ENCODE measurements around the gene H2BK1. TPM values are rescaled to one million over a fixed set of nuclear protein-coding genes. Genes with fewer than 3 reads are reported as not detected.

H2BK1 gene
- total RNA-seq, 1 experiment from 2014 or later: 0.69 TPM

DNA sequence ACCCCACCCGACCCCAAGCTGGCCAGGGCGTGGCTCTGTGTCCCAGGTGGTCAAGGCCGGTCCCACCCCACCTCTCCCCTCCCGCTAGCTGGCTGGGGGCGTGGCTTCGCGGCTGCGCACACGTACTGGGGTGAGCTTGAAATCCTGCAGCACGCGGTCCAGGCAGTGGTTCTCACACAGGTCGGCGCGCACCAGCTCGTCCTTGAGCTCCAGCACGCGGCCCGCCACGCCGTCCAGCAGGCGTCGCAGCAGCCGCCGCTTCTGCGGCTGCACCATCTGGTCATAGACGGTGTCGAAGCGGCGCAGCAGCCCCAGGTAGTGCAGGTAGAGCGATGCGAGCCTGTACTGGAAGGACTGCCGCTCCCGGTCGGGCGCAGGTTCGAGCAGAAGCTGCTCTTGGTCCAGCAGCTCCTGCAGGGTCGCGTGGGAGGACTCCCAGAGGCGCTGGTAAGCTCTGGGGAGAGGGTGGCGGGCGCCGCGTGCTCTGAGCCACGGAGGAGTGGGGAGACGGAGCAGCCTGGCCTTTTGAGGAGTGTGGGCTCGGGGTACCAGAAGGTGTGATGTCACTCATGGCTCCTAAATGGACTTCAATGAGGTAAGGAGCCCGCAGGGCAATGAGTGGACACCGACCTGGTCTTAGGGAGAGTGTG is 5.8 kb downstream of the H2BK1 start:
- CTCF ChIA-PET: no interaction called here
- RAD21 ChIA-PET (ENCODE audit: low non-redundant PET in 1 of 2, low total read pairs in 2 of 2, uncharacterized antibody in 2 of 2, unreplicated experiment in 2 of 2): no interaction called here
- no peaks in the 10 kb centered on the region for H3K79me2 ChIP-seq (ENCODE audit: insufficient read depth, low read length)
- H4K20me1 ChIP-seq (ENCODE audit: insufficient read depth): no peaks in the 10 kb centered on the region
- H2AFZ ChIP-seq (ENCODE audit: low read depth, low read length, poor library complexity, severe bottlenecking): no peak overlapping the region
- no peak overlapping the region for H3K27ac ChIP-seq (ENCODE audit: low read depth, low read length)
- no peaks in the 10 kb centered on the region for H3K36me3 ChIP-seq (ENCODE audit: control insufficient read depth in 1 of 2, insufficient read depth in 2 of 2, low read length in 2 of 2)
- ATAC-seq: no peak
- H3K9me2 ChIP-seq (ENCODE audit: insufficient read depth): no peaks in the 10 kb centered on the region
- 0 out of 2 replicates have a peak, but pooled peaks cover 6% of the 10 kb centered on the region for H3K27me3 ChIP-seq (ENCODE audit: insufficient read depth, low read length)
- no peak for DNase-seq (ENCODE audit: low read depth, low spot score)
- BruUV-seq (replicated peaks): no TSS peak
- no peak overlapping the region for H3K4me2 ChIP-seq (ENCODE audit: low read length)
- H3K9me3 ChIP-seq (ENCODE audit: control insufficient read depth in 1 of 2, insufficient read depth in 1 of 2, low read depth in 1 of 2, low read length in 2 of 2): no peaks in the 10 kb centered on the region
- POLR2A ChIA-PET: no interaction called here
- no peaks in the 10 kb centered on the region for H3K4me1 ChIP-seq (ENCODE audit: control insufficient read depth in 1 of 2, insufficient read depth in 2 of 2, low read length in 2 of 2)
- no peak overlapping the region for H3K9ac ChIP-seq (ENCODE audit: low read length)
- TF ChIP-seq EZH2 (IDR thresholded peaks at IDR 0.05) (no peak), SRF (IDR thresholded peaks at IDR 0.05; ENCODE audit: low read depth) (no peak), ZFX (IDR thresholded peaks at IDR 0.05) (no peak), CBX3 (IDR thresholded peaks at IDR 0.05; ENCODE audit: low read depth) (no peak), CEBPB (IDR thresholded peaks at IDR 0.05; ENCODE audit: low read depth) (no peak), SIN3A (IDR thresholded peaks at IDR 0.05; ENCODE audit: low read depth) (no peak), RAD21 (IDR thresholded peaks at IDR 0.05; ENCODE audit: low read depth) (no peak), JUND (IDR thresholded peaks at IDR 0.05) (no peak), EGR1 (IDR thresholded peaks at IDR 0.05; ENCODE audit: low read depth) (no peak), ELF1 (IDR thresholded peaks at IDR 0.05; ENCODE audit: borderline replicate concordance, low read depth) (no peak), SP1 (IDR thresholded peaks at IDR 0.05; ENCODE audit: low read depth) (no peak), YY1 (IDR thresholded peaks at IDR 0.05; ENCODE audit: extremely low read depth, insufficient replicate concordance, low read depth, low read length) (no peak), POLR2AphosphoS5 (IDR thresholded peaks at IDR 0.05; ENCODE audit: low read depth, low read length) (no peak), EZH2phosphoT487 (IDR thresholded peaks at IDR 0.05; ENCODE audit: borderline replicate concordance) (no peak), FOSL1 (IDR thresholded peaks at IDR 0.05; ENCODE audit: low read depth) (no peak), ZNF274 (IDR thresholded peaks at IDR 0.05; ENCODE audit: low read depth, low read length) (no peak)
- TF ChIP-seq, protein P1, sequence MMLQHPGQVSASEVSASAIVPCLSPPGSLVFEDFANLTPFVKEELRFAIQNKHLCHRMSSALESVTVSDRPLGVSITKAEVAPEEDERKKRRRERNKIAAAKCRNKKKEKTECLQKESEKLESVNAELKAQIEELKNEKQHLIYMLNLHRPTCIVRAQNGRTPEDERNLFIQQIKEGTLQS (IDR thresholded peaks at IDR 0.05): no peak
- TF ChIP-seq, protein P2, sequence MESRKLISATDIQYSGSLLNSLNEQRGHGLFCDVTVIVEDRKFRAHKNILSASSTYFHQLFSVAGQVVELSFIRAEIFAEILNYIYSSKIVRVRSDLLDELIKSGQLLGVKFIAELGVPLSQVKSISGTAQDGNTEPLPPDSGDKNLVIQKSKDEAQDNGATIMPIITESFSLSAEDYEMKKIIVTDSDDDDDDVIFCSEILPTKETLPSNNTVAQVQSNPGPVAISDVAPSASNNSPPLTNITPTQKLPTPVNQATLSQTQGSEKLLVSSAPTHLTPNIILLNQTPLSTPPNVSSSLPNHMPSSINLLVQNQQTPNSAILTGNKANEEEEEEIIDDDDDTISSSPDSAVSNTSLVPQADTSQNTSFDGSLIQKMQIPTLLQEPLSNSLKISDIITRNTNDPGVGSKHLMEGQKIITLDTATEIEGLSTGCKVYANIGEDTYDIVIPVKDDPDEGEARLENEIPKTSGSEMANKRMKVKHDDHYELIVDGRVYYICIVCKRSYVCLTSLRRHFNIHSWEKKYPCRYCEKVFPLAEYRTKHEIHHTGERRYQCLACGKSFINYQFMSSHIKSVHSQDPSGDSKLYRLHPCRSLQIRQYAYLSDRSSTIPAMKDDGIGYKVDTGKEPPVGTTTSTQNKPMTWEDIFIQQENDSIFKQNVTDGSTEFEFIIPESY (IDR thresholded peaks at IDR 0.05; ENCODE audit: extremely low read depth, insufficient replicate concordance, low read length): no peak
- H3K4me3 ChIP-seq (replicated peaks in 1 of 2; ENCODE audit: low read depth in 1 of 2, low read length in 2 of 2): no peak overlapping the region
- intact Hi-C loops (cut with micrococcal nuclease): no loop called here

Data from HCT116 (cell line).